ENCODE results near the gene ARHGAP18.
"Not testable (repeated sequence)": the region's sequence is repeated elsewhere in the genome, so short reads cannot be mapped to it uniquely, and the experiment has no call there.

ARHGAP18 gene

GRCh38 chr6:129593233-129593564, 116.8 kb downstream of the ARHGAP18 start:
- DNase-seq (ENCODE audit: low read depth in 3 of 3, low spot score in 1 of 3), result no peak

- no peak for DNase-seq (ENCODE audit: low read depth in 3 of 3, low spot score in 1 of 3)
Measured at GRCh38 chr6:129592516-129593232, 117.3 kb downstream of the ARHGAP18 start.

- DNase-seq (ENCODE audit: low read depth in 3 of 3, low spot score in 1 of 3), result no peak
Measured at GRCh38 chr6:129590408-129591022, 119.5 kb downstream of the ARHGAP18 start.

- DNase-seq (ENCODE audit: low read depth in 3 of 3, low spot score in 1 of 3), result no peak
Measured at GRCh38 chr6:129586815-129587214, 123.2 kb downstream of the ARHGAP18 start.

GRCh38 chr6:129583866-129584265, 126.1 kb downstream of the ARHGAP18 start:
- no peak for DNase-seq (ENCODE audit: low read depth in 3 of 3, low spot score in 1 of 3)

GRCh38 chr6:129578315-129578714, 131.7 kb downstream of the ARHGAP18 start:
- no peak for DNase-seq (ENCODE audit: low read depth in 3 of 3, low spot score in 1 of 3)

- no peak for DNase-seq (ENCODE audit: low read depth in 3 of 3, low spot score in 1 of 3)
Measured at GRCh38 chr6:129577691-129578090, 132.3 kb downstream of the ARHGAP18 start.

GRCh38 chr6:129576456-129576855, 133.5 kb downstream of the ARHGAP18 start:
- DNase-seq (ENCODE audit: low read depth in 3 of 3, low spot score in 1 of 3), result no peak

GRCh38 chr6:129575378-129576118, 134.4 kb downstream of the ARHGAP18 start:
- DNase-seq (ENCODE audit: low read depth in 3 of 3, low spot score in 1 of 3), result no peak

- not testable (repeated sequence) for DNase-seq (ENCODE audit: low read depth in 3 of 3, low spot score in 1 of 3)
Measured at GRCh38 chr6:129574605-129575004, 135.4 kb downstream of the ARHGAP18 start.

GRCh38 chr6:129570929-129571328, 139.0 kb downstream of the ARHGAP18 start:
- DNase-seq (ENCODE audit: low read depth in 3 of 3, low spot score in 1 of 3), result not testable (repeated sequence)

- DNase-seq (ENCODE audit: low read depth in 3 of 3, low spot score in 1 of 3), result no peak
Measured at GRCh38 chr6:129568015-129568414, 142.0 kb downstream of the ARHGAP18 start.

- peak in 1 of 3 donors; percentile 27 for DNase-seq (ENCODE audit: low read depth in 3 of 3, low spot score in 1 of 3)
Measured at GRCh38 chr6:129567374-129567773, 142.6 kb downstream of the ARHGAP18 start.

- DNase-seq (ENCODE audit: low read depth in 3 of 3, low spot score in 1 of 3), result no peak
Measured at GRCh38 chr6:129565811-129566210, 144.2 kb downstream of the ARHGAP18 start.

- DNase-seq (ENCODE audit: low read depth in 3 of 3, low spot score in 1 of 3), result no peak
Measured at GRCh38 chr6:129565366-129565765, 144.6 kb downstream of the ARHGAP18 start.

- no peak for DNase-seq (ENCODE audit: low read depth in 3 of 3, low spot score in 1 of 3)
Measured at GRCh38 chr6:129558248-129558647, 151.7 kb downstream of the ARHGAP18 start.

GRCh38 chr6:129555206-129555832, 154.7 kb downstream of the ARHGAP18 start:
- no peak for DNase-seq (ENCODE audit: low read depth in 3 of 3, low spot score in 1 of 3)

- no peak for DNase-seq (ENCODE audit: low read depth in 3 of 3, low spot score in 1 of 3)
Measured at GRCh38 chr6:129552413-129552812, 157.6 kb downstream of the ARHGAP18 start.

- DNase-seq (ENCODE audit: low read depth in 3 of 3, low spot score in 1 of 3), result no peak
Measured at GRCh38 chr6:129551486-129551885, 158.5 kb downstream of the ARHGAP18 start.

GRCh38 chr6:129546702-129547101, 163.3 kb downstream of the ARHGAP18 start:
- no peak for DNase-seq (ENCODE audit: low read depth in 3 of 3, low spot score in 1 of 3)

GRCh38 chr6:129544892-129545612, 164.9 kb downstream of the ARHGAP18 start:
- no peak for DNase-seq (ENCODE audit: low read depth in 3 of 3, low spot score in 1 of 3)

Measured in stimulated activated CD4-positive, alpha-beta T cell treated with anti-CD3 and anti-CD28 coated beads, TNF-alpha, amount 100 ng/mL, for 1 hour (primary cell).